GM18511 (cell line): Measurements from ENCODE around the gene PRSS36.
"Not testable (repeated sequence)": the region's sequence is repeated elsewhere in the genome, so short reads cannot be mapped to it uniquely, and the experiment has no call there.

Experiments
- ATAC-seq: cut with Tn5 transposase; IDR thresholded peaks from one replicate; pipeline ENCODE4 v1.9.1; 2021; ENCODE audit warnings: mild to moderate bottlenecking, moderate library complexity; ENCODE audit not compliant: unreplicated experiment

The PRSS36 gene

DNA sequence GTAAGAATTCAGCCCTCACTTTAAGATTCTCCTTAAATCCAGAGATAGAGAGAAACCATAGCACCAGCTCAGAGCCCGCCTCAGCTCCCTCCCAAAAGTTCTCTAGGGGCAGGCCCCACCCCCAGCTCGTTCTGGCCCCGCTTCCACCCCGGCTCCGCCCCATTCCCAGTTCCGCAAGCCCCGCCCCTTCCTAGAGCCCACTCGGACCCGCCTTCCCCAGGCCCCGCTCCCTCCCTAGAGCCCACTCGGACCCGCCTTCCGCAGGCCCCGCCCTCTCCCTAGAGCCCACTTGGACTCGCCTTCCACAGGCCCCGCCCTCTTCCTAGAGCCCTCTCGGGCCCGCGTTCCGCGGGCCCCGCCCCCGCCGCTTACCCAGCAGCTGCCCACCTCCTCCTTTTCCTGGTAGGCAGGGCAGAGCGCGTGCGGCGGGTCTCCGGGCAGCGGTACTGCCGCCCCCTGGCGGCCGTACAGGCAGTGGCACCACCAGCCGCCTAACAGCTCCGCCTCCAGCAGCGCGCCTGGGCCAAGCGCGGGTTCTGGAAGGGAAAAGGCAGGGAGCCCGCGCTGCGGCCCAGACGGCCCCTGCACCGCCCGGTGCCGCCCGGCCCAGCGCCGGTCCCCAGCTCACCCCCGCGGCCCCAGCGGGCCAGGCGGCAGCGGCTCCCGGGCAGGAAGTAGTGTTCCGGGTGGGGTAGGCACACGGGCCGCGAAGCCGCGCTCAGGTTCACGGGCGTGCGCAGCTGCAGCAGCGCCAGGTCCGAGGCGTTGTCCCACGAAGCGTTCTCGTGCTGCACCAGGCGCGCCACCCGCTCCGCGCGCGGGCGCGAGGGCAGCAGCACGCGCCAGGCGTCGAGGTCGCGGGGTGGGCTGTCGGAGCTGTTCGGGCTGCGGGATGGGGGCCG, 7.5 kb downstream of the PRSS36 start:
- peak; percentile 80 for ATAC-seq

DNA sequence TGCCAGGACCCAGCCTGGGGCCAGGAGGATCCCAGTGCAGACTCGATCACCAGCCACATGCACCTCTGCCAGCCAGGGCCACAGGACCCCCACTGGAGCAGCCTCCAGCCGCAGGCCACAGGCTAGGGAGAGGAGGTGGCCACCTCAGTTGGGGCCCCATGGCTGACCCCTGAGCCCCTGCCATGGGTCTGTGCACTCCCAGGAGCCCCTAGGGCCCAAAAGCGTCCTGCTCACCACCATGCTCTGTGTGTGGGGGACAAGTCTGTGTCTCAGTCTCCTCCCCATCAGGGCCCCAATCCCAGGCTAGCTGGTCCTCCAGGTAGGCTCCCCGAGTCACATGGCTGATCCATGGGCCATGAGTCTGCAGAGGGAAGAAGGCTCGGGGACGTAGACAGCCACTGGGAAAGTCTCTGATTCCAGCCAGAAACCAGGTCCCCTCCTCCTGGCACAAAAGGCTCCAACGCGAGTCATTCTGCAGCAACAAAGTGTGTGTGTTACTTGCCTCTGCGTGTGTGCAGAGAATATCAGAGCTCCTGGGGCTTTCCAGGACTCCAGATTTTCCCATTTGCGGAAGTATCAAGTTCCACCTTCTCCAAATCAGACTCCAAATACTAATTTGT, 8.3 kb downstream of the PRSS36 start:
- peak; percentile 10 for ATAC-seq

DNA sequence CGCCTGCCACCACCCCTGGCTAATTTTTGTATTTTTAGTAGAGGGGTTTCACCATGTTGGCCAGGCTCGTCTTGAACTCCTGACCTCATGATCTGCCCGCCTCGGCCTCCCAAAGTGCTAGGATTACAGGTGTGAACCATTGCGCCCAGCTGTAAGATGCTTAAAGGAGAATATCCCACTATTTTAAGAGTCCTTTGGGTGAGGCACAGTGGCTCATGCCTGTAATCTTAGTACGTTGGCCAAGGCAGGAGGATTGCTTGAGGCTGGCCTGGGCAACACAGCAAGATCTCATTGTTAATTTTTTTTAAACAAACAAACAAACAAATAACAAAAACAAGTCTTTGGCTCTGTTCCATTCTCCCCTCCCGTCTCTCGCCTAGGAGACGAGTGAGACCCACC, 8.8 kb downstream of the PRSS36 start:
- not testable (repeated sequence) for ATAC-seq

DNA sequence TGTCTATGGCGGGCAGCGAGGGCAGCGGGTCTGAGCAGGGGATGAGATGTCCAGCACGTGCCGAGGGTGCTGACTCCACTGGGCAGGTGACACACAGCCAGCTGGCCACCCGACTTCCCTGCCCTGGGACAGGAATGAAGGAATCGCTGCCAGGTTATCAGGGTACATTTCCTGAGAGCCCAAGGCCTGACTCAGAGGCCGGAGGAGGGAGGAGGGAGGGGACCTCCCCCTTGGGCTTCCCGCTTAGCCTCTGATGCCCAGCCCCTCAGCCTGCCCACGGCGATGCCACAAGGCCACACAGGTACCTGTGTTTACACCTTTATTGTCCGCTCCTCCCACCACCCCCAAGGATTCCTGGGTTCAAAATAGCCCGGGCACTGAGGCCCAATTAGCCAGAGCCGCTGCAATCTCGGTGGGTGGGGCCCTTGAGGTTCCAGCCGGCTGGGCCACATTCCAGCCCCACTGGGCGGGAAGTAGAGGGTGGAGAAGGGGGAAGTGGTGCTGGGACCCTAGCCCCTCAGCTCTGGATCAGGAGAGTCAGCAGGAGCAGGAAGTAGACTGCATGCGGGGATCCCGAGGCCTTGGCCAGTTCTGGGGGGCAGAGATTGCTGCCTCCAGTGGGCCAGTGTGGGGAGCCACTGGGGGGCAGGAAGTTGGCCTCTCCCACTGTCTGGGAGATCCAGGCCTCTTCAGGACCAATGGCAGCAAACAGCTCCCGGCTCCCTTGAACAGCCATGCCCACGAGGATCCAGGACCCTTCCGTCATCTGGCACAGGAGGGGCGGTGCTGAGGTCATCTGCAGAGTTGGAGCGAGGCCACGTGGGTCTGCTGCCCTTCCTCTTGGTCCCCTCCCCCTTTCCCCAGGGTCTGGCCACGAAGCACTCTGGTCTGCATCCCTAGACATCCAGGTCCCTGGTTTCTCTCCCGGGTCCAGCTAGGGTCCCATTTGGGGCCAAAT, 11.0 kb downstream of the PRSS36 start:
- ATAC-seq, result no peak

DNA sequence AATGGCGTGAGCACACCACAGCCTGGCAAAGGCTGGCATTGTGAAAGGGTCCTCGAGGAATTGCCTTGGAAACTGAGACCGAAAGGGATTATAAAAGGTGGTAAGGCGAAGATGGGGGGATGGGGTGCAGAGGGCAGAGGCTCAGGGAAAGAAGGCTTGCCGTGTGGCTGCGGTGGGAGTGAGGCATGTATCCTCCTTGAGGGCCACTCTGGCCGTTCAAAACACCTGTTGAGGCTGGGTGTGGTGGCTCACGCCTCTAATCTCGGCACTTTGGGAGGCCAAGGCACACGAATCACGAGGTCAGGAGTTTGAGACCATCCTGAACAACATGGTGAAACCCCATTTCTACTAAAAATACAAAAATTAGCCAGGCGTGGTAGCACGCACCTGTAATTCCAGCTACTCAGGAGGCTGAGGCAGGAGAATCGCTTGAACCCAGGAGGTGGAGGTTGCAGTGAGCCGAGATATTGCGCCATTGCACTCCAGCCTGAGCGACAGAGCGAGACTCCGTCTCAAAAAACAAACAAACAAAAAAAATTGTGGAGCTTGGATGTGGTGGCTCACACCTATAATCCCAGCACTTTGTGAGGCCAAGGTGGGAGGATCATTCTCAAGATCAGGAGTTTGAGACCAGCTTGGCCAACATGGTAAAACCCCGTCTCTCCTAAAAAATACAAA, 12.9 kb downstream of the PRSS36 start:
- not testable (repeated sequence) for ATAC-seq

DNA sequence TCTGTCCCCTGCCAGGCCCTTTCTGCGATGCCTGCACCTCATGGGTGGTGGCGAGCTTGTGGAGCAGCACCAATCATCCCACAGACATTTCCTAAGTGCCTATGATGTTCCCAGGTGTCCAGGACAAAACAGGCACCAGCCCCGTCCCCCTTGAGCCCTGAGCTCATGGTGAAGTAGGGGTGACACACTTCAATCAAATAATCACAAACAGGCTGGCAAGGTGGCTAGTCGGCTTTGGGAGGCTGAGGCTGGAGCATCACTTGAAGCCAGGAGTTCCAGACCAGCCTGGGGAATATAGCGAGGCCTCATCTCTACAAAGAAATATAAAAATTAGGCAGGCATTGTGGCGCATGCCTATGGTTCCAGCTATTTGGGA, 13.6 kb downstream of the PRSS36 start:
- ATAC-seq, result no peak

DNA sequence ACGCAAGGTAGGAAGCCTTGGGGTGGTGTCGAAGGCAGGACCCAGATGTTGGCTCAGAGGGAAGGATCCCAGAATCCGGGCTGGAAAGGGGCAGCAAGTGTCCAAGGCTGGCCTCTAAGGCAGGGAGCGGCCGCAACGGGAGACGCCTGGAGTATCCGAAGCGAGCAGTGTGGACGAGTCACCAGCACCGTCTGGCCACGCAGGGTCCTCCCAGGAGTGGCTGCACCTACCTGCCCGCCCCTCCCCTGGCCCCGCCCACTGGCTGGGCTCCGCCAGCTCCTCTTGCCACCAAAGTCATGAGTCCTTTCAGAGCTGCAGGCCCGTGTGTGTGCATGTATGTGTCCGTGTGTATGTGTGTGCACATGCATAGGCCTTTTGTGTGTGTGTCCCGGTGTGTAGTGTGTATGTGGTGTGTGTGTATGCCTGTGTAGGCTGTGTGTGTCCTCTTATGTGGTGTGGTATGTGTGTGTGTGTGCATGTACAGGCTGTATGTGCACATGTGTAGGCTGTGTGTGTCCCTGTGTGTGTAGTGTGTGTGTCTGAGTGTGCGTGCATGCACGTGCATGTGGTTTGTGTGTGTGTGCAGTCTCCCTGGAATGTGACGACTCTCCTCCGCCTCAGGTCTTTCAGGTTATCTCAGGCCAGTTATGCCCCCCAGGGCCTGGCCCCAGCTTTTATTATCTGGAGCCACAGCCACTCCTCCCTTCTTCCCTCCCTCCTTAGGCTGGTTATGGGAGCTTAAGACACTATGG, 14.2 kb downstream of the PRSS36 start, which contains the start of gene PRSS8:
PRSS8 (minus strand) TSS at position 193 of the 752 bp plus-strand sequence. CDS start 229 bp downstream, outside the sequence.
- ATAC-seq, result no peak

DNA sequence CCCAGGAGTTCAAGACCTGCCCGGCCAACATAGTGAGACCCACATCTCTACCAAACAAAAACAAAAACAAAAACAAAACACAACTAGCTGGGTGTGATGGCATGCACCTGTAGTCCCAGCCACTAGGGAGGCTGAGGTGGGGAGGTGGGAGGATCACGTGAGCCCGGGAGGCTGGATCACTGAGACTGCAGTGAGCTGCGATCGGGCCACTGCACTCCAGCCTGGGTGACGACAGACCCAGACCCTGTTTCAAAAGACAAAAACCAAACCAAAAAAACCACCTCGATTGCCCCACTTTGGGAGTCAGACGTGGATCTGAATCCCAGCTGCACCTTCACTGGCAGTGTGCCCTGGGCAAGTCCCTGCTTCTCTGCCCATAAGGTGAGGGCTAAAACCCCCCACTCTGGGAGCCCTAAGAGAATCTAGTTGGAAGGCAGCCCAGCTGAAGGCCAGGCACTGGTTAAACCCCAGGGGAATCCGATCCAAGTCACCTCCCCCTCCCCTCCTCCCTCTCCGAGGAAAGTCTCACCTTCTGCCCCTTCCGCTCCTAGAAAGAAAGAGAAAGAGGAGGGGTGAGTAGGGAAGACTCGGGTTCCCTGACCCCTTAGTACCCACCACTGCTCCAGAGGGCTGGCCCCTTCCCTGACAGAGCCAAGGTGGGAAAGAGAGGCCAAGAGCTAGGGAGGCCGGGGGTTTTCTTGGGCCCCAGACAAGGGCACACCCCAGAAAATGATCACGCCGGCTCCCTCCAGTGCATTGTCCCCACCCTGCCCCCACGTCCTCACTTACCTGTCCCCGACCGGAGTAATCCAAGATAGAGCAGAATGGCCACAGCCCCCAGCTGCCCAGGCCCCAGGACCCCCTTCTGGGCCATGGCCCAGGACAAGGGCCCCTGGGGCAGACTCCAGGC, 15.0 kb downstream of the PRSS36 start:
- no peak for ATAC-seq

DNA sequence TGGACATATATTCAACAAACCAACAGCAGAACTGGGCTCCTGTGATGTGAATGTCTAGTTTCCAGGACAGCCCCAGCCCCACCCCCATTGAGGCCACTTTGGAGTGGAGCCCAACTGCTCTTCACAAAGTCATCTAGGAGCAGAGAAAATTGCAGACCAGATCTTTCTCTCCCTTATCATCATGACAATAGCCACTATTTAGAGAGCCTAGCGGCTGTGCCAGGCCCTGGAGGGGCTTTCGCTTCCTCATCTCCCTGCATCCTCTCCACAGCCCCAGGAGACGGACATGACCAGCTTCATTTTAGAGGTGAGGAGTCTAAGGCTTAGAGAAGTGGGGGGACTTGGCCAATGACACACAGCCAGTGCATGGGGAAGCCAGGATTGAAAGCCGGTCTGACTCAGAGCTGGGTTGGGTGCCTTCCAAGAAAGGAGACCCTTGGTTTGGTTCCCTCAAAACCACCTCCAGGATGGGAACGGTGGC, 15.7 kb downstream of the PRSS36 start:
- ATAC-seq, result no peak

DNA sequence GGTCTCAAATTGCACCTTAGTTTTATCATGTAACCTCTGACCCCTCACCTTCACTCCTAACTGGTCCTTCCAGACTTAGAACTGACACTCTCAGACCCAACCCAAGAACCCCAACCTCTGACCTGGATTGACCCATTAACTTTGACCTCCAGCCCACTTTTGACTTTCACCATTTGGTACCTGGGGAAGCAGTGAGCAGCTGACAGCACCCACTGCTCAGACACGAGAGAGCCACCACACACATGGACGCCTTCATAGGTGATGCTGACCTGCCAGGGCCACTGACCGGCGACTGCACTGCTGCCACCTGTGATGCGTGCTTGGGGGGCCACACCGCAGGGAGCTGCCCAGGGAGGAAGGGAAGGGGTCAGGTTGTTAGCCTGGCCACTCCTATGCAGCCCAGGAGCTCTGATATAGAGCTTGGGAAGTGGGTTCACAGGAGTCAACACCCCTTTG, 16.8 kb downstream of the PRSS36 start:
- no peak for ATAC-seq

DNA sequence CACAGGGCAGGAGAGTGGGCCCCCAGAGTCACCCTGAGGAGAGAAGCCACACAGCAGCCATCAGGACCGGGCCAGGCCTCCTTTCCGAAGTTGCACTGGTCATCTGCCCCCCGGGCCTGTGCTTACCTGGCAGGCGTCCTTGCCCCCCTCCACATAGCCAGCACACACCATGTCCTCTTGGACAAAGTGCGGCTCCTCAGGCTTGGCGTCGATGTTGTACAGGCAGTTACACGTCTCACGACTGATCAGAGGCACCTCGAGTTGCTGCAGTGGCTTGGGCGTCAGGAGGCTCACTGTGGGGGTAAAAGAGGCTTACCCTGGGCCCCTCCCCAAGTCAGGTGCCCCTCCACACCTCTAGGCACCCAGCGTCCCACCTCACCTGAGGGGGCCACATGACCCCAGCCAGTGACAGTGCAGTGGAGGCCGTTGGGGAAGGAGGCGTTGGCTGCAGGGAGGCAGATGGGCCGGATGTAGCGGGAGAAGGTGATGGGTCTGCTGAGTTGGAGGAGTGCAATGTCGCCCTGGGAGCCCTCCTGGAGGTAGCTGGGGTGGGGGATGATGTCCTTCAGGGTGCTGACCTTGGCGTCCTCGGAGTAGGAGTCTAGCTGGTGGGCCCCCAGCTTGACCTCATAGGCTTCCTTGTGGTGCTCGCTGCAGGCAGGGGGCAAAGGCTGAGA, 17.4 kb downstream of the PRSS36 start:
- ATAC-seq, result no peak

DNA sequence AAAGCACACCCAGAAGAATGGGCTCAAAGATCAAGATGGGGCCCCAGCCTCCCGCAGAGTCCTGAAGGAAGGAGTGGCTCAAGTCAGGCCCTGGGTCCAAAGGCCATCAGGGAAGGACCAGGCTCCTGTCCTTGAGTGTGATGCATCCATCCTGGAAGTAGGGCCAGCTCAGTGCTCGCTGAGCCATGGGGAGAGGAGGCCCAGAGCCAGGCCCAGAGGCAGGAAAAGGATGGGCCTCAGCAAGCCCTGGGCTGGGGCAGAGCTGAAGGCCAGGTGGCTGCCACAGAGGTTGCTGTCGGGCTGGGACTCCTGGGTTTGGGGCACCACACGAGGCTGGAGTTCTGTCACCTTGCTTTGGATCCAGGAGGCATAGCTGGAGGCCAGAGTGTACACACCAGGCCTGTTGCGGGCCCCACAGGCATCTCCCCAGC, 18.0 kb downstream of the PRSS36 start:
- no peak for ATAC-seq

DNA sequence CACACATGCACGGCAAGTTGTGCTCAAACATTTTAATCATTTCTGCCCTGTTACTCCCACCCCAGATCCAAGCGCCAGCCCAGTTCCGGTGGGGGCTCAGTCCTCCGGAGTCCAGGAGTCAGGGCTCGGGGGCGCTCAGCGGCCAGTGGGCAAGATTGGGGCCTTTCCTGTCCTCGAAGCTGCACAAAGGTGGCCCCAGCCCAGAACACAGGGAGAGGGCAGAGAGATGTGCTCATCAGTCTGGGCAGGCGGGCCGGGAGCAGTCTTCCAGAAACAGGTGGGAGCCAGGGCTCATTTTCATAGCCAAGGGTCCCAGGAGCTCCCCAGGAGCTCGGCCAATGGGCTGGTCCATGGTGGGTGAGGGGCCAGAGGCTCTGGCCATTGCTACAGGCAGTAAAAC, 18.4 kb downstream of the PRSS36 start:
- no peak for ATAC-seq

DNA sequence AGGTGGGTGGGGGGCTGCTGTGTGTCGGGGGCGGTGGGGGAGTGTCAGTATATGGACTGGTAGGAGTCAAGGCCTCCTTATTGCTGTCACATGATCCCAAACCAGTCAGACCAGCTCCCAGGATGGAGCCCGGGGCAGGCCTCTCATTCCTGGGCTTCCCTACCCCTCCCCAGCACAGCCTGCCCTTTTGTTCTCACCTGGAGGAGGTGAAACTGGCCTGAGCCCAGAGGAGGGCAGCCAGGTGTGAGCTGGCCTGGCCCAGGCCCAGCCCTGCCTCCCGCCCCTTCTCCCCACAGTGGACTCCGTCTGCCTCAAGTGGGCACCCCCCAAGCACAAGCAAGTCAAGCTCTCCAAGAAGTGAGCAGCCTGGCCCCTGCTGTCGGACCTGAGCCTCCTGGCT, 19.0 kb downstream of the PRSS36 start:
- ATAC-seq, result no peak

DNA sequence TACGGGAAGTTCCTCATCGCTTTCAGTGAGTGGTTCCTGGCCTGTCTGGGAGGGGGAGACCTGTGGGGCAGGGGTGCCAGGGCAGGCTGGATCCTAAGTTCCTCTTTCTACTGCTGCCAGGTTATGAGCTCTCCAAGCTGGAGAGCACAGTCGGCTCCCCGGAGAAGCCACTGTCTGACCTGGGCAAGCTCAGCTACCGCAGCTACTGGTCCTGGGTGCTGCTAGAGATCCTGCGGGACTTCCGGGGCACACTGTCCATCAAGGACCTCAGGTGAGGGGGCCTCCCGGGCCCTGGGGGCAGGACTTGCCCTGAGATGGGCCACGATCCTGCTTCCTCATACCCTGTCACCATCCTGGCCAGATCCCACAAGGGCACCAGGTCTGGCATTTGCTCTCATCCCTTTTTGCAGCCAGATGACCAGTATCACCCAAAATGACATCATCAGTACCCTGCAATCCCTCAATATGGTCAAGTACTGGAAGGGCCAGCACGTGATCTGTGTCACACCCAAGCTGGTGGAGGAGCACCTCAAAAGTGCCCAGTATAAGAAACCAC, 19.5 kb downstream of the PRSS36 start:
- no peak for ATAC-seq

DNA sequence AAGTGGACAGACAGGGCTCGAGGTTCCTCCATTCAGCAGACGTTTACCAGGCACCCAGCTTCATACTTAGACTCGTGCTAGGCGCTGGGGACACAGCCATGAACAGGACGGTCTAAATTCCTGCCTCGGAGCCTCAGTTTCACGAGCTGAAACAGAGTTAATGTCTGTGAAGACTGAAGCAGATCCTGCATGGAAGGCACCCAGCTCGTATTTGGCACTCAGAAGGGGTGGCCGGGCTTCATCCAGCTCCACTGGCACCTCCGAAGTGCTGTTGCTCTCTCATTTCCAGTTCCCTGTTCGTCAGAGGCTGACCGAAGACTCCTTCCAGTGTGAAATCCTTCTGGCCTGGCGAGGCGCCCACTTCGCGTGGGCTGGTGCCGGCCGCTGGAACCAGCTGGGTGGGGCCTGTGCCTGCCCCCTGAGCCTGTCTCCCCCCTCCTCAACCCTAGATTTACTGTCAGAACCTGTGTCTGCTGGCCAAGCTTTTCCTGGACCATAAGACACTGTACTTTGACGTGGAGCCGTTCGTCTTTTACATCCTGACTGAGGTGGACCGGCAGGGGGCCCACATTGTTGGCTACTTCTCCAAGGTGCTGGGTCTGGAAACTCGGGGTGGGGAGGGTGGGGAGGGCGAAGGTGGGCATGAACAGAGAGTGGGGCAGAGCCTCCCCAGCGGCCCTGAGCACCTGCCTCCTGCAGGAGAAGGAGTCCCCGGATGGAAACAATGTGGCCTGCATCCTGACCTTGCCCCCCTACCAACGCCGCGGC, 20.1 kb downstream of the PRSS36 start:
- no peak for ATAC-seq
